ENCODE data around the gene SLBP.

SLBP gene

DNA sequence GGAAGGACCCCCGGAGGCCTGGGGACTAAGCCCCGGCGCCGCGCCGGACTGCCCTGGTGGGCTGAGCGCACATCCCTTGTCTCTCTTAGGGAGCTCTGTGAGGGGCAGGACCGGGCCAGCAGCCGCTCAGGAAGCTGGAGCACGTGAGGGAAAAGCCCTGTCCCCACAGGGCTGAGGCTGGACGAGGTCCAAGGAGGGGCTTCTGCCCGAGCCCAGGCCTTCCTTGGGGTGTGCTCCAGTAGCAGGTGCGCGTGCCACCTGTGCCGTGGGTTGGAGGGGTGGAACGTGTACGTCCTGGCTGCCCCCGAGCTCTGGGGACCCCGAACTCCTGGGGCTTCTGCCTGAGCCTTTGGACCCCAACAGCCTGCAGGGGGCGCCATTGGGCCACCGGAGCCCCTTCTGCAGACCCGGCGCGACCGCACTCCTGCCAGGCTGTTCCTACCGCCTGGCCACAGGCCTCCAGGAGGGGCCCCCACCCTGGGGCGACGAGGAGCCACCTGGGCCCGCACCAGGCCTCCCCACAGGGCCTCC is 36.4 kb upstream of the SLBP start:
- DNase-seq, result peak; percentile 23

DNA sequence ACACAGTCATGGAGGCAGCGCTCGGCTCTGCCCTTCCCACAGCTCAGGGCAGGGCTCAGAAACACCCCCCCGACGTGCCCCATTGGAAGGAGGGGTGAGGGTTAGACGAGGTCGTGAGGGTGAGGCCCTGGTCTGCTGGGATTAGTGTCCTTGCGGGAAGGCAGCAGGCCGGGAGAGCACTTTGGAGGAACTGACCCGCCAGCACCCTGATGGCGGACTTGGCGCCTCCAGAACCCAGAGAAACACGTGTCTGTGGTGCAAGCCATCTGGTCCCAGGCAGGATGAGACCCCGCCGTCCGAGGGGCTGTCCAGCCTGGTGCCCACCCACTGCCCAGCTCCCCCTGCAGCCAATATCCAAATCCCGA is 35.5 kb upstream of the SLBP start:
- DNase-seq, result no peak

DNA sequence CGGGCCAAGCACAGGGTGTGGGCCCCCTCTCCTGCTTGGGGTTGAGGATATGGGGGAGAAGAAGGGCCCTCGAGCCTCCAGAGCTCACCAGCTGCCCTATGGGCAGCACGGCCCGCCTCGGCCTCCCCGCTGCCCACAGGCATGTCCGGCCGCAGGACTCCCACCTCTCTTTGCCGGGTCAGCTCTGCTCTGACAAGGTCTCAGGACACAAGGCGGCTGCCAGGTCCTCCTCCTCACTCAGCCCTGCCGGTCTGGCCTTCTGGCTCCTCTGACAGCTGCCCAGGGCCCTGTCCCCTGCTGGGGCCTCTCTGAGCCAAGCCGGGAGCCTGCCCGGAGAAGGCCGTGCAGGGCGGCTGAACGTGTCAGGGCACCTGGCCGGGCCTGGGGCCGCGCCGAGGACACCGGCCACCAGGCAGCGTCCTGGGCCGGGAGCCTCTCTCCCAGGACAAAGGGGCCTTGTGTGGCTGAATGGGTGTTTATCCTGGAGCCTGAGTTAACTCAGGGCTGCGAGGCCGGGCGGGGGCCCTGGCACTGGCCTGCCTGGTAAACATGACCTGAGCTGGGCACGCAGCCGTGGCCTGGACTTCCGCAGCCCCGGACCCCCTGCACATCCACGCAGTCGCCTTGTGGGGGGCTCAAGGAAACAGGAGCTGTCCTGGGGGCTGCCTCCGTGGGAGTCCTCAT is 34.9 kb upstream of the SLBP start:
- DNase-seq, result no peak

DNA sequence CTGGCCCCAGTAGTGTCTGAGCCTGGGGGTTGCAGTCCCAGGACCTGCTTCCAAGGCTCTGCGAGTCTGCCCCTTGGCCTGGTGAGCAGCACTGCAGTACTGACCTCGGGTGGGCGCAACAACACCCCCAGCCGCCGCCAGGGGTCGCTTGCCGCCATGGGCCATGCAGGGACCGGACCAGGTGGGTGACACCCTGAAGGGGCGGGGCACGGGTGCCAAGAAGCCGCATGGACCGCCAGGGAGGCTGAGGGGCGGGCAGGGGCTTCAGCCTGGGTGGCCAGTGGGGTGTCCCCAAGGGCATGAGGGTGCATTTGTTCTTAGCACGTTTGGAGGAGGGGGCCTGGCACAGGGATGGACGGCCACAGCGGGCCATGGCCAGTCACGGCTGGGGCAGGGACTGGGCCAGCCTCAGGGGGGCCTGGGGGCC is 34.2 kb upstream of the SLBP start:
- no peak for DNase-seq

DNA sequence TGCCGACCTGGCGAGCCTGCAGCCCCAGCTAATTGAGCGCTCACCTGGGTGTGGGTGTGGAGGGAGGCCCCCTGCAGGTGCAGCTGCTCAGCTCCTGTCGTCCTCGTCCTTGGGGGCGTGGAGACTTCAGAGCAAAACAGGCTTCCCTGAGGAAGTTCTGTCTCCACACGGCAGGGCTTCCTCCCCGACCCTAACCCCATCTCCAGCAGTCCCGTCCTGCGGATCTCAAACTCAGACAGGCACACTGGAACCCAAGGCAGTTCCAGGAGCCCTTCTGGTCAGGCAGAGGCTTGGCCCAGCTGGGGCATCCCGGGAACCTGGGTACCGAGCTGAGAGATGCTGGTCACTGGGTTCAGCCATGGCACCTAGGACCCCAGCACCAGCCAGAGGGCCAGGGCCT is 33.6 kb upstream of the SLBP start:
- DNase-seq, result no peak

DNA sequence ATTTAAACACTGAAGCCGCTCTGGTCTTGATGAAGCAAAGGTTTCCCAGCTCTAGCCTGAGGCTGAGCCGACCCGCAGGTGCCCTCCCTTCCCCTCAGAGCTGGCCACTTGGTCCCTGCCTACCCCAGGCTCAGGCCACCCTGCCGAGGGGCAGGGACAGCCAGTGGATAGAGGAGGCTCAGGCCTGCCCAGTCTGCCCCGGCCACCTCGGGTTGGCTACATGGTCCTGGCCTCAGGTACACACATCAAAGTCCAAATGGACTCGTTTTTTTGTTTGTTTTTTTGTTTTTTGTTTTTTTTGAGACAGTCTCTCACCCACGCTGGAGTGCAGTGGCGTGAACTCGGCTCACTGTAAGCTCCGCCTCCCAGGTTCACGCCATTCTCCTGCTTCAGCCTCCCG is 33.0 kb upstream of the SLBP start:
- no peak for DNase-seq

DNA sequence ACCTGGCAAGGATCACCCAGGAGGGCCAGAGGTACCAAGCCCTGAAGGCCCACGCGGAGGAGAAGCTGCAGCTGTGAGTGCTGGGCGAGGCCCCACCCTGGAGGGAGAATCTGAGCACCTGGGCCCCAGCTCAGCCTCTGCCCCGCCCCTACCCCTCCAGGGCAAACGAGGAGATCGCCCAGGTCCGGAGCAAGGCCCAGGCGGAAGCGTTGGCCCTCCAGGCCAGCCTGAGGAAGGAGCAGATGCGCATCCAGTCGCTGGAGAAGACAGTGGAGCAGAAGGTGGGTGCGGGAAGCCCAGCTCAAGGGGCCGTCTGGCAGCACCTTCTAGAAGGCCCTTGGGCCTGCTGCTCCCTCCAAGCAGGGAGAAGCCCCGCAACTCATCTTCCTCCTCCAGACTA is 32.4 kb upstream of the SLBP start:
- no peak for DNase-seq

DNA sequence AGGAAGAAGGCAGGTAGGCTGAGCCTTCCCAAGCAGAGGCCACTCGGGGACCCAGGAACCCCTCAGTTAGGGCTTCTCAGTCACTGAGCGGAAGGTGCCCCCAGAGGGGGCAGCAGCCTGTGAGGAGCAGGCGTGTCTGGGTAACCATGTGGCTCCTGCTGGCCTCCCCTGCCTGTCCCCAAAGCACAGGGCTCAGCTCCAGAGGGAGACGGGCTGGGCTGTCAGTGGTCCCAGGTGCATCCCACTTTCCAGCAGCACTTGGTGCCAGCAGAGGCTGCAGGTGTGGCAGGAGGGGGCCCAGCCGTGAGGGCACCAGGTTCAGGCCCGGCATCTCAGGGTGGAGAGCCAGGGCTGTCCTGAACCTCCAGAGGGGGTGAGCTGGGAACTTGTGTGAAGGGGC is 31.9 kb upstream of the SLBP start:
- no peak for DNase-seq

DNA sequence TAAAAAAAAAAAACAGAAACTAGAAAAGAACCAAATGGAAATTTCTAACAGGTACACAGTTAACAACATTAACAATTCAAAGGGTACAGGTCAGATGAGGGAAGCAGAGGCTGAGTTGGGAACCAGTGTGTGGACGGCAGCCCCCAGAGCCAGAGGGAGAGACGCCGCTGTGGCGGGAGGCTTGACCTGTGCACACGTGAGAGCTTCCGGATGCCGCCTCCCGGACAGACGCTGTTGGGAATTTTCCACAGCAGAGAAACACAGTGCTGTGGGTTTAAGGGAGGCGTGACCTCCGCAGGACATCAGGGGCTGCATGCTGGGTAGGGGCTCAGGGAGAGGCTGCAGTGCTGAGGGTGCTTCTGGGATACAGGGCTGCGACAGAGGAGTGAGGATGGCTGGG is 31.4 kb upstream of the SLBP start:
- no peak for DNase-seq

DNA sequence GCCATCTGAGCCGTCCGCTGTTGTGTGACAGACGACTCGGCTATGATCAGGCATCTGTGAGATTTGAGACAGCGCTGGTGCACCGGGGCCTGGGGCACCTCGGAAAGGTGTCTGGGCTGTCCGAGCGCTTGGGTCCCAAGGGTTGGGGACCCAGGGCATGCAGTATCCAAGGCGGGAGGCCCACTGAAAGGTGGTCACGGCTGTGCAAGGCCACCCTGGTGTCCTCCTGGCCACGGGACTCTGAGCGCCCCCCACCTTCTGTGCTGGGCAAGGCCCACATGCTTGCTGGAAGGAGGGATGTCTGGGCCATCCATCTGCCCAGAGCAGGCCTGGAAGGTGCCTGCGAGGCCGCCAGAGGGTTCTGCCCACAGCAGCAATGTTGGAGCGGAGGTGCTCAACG is 29.1 kb upstream of the SLBP start:
- DNase-seq, result no peak

DNA sequence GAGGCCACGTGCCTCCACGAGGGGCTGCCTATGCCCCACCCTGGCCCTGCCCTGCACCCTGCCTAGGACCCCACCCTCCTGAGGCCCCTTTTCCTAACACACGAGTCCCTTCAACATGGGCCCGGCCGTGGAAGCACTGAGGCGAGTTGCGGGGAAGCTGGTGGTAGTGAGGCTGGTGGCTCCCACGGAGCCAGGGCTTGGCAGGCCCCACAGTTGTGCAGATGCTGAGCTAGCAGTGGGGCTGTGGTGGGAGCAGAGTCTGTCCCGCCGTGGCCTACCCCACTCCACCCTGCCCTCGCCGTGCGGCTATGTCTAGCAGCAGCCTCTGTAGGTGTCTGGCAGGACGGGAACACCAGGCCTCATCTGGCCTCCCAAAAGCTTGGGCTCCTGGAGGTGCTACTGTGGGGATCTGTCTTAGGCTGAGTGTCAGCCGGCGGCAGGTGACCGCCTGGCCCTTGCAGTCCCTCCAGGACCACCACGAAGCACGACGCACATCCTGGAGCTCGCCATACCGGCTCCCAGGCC is 28.0 kb upstream of the SLBP start:
- no peak for DNase-seq

DNA sequence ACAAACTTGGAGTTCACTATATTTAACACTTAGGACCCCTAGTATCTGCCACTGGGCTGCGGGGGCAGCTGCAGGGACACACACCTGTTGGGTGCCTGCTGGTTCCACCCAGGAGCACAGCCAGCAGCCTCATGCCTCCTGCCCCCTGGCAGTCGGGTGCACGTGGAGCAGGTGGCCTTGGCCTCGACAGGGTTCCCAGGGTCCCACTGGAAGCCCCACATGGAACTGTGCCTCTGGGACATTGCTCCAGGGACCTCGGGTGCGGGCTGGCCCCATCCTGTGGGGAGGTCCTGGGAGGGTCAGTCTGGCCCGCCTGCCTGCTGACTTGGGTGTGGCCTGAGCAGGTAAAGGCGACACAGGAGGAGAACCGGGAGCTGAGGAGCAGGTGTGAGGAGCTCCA is 27.2 kb upstream of the SLBP start:
- DNase-seq, result no peak

DNA sequence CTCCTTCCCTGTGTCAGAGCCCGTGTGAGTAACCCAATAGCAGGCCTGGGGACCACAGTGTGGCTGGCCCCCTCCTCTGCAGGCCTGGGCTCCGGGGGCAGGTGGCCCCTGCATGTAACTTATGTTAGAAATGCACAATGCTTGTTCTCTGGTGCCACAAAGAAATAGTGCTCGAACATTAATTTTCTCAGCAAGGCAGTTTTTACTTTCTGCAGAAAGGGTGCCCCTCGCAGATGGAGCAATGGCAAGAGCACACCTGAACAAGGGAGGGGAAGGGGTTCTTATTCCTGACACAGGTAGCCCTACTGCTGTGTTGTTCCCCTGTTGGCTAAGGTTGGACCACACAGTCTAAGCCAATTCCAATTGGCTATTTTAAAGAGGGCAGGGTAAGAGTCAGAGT is 26.3 kb upstream of the SLBP start:
- DNase-seq, result no peak

DNA sequence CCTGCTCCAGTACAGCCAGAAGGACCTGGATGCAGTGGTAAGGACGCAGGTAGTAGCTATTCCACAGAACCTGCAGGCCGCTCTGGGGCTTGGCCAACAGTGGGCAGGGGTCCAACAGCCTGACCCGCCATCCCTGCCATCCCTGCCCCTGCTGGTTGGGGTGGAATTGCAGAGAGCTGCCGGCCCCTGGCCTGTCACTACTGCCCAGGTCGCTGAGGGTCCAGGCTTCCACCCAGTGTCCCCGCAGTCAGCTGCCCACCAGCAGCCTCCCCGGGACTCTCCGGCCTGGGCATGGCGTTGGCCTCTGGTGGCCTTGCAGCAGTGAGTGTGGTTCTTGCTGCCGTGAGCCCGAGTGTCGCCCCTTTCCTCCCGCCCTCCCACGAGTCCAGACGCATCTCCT is 25.5 kb upstream of the SLBP start:
- DNase-seq, result no peak

DNA sequence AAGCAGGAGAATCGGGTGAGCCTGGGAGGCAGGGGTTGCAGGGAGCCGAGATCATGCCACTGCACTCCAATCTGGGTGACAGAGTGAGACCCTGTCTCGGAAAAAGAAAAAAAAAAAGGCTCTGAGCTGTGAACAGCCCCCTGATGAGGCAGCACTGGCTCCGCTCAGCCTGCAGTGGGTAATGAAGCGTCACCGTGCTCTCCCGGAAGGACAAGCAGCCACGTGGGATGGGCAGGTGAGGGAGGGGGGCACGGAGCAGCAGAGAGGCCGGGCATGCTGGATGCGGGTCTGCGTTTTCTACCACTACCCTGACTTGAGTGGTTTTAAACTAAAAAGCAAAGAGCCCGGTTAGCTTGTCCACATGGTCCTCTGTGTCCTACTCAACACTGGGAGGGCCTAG is 24.7 kb upstream of the SLBP start:
- no peak for DNase-seq

DNA sequence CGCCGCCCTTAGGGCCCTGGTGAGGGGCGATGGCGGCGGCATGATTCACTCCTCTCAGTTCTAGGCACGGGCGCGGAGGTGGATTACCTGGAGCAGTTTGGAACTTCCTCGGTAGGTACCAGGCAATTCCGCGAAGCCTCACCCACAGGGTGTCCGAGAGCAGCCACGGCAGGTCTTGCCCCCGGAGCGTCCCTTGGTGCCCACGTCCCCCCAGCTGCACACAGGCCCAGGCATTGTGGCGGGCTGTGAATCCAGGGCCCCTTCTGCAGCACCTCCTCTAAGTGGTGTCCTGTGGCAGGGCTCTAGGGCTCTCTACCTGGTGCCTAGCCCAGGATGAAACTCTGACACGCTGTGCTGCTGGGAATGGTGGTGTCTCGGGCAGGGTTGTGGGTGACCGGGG is 23.1 kb upstream of the SLBP start:
- no peak for DNase-seq

DNA sequence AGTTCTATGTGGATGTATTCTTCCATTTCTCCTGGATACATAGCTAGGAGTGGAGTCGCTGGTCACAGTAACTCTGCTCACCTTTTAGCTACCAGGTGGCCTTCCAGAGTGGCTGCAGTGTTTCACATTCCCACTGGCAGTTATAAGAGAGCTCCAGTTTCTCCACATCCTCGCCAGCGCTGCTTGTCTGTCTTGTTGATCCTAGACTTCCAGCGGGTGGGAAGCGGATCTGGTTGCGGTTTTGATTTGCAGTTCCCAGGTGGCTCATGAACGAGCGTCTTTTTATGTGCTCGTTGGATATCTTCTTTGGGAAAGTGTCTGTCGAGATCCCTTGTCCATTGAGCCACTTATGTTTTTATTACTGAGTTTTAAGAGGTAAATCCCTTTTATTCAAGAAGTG is 20.8 kb upstream of the SLBP start:
- DNase-seq, result peak; percentile 16

DNA sequence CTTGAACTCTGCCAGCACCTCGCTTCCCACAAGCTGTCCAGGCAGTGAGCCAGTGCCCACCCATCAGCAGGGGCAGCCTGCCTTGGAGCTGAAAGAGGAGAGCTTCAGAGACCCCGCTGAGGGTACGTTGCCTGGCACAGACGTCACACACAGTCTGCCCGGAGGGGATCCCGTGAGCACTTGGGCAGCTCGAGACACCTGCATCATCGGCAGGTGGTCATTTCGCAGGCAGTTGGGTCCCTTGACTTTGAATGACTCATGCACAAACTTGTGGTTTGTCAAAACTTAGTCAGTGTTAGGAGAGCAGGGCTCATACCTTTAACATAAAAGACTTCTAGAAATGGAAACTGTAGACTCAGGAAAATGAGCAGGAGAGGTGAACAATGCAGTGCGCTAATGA is 19.1 kb upstream of the SLBP start:
- DNase-seq, result peak; percentile 54

DNA sequence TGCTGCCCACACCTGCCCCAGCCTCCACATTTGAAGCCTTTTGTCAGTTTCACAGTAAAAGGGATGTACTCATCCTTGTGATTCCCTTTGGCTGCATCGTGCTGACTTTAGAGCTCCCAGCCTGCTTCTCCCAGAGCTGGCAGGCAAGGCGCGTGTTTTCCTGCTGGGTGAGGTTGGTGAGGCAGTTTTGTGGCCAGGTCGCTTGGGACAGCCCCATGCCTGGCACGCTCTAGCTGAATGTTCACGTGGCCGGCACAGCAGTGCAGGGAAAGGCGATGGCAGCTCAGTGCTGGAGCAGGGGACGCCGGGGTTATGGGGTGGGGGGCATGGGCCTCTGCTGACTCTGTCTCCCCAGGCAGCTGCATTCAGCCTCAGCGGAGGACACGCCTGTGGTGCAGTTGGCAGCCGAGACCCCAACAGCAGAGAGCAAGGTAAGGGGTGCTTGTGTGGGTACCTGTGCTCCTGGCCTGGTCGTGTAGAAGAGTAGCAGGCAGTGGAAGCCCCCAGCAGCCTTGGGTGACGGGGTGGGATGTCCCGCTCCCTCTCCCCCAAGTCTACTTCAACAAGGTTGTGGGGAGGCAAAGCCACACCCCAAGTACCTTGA is 18.5 kb upstream of the SLBP start:
- DNase-seq, result no peak

DNA sequence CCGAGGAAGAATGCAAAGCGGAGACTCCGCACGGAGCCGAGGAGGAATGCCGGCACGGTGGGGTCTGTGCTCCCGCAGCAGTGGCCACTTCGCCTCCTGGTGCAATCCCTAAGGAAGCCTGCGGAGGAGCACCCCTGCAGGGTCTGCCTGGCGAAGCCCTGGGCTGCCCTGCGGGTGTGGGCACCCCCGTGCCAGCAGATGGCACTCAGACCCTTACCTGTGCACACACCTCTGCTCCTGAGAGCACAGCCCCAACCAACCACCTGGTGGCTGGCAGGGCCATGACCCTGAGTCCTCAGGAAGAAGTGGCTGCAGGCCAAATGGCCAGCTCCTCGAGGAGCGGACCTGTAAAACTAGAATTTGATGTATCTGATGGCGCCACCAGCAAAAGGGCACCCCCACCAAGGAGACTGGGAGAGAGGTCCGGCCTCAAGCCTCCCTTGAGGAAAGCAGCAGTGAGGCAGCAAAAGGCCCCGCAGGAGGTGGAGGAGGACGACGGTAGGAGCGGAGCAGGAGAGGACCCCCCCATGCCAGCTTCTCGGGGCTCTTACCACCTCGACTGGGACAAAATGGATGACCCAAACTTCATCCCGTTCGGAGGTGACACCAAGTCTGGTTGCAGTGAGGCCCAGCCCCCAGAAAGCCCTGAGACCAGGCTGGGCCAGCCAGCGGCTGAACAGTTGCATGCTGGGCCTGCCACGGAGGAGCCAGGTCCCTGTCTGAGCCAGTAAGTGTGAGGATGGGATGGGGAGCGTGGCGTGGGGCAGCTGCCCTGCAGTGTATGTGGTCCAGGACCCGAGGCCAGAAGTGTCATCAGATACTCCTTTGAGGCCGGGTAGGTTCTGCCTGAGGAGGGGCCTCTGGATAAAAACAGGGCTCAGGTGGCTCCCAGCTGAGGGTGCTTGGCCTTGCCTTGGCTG is 16.2 kb upstream of the SLBP start:
- DNase-seq, result no peak

DNA sequence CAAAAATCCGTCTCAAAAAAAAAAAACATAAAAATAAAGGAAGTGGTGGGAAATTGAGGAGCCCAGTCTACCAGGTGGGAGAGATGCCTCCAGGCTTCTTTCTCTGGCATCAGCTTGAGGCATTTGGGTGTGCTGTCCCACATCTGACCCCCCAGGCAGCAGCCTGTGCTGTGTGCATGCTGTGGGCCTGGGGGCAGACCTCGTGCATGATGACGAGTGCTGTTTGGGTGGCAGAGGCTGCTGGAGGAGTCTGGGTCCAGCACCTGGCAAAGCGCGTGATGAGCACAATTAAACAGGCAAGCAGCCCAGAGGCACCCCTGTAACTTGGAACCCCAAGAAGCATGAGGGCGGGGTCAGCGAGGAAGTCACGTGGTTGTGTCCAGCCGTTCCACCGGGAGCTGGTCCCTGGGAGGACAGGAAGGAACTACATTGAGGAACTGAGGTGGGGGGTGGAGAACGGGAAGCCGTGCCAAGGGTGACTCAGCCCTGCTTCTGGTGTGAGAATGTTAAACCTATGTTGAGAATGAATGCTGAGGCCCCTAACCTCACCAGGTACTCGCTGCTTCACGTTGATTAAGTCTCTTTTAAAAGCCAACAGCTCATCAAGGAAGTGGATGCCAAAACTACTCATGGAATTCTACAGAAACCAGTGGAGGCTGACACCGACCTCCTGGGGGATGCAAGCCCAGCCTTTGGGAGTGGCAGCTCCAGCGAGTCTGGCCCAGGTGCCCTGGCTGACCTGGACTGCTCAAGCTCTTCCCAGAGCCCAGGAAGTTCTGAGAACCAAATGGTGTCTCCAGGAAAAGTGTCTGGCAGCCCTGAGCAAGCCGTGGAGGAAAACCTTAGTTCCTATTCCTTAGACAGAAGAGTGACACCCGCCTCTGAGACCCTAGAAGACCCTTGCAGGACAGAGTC is 15.3 kb upstream of the SLBP start:
- DNase-seq, result no peak

DNA sequence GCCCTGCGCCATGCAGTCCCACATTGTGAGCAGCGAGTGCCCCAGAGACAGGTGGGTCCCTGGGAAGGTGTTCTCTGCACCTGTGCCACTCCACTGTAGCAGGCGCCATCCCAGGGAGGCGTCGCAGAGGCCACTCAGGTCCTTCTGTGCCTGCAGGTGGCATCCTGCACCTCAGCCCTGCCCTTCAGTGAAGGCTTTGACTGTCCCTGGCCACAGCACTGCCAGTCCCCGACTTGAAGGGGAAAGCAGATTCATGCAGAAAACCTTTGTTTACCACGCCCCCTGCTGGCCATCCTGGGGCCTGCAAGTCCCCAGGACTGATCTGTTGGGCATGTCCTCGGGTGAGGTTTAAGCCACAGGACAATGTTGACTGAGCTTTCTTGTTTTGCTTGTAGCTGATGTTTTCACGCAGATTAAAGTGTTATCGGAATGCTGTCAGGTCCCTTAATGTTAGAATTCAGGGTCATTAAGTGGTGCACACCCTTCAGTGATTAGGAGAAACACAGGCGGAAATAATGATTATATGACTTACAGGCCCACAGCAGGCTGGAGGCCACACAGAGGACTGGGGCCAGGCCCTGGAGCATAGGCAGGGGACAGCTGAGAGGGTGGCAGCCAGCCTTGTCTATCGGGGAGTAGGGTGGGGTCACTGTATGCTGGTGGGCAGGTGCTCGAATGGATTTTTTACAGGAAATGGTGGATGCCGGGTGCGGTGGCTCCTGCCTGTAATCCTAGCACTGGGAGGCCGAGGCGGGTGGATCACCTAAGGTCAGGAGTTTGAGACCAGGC is 14.2 kb upstream of the SLBP start:
- DNase-seq, result peak; percentile 17
